ENCODE measurements around the gene NAA40.

GRCh38 chr11:63907063-63907462, 31.7 kb upstream of the NAA40 start:
- TF ChIP-seq CTCF (IDR thresholded peaks at IDR 0.05) (no peak), POLR2A (IDR thresholded peaks at IDR 0.05) (no peak)
